GM21737 (cell line): ENCODE data around the gene DUSP23.

Source experiments
- ATAC-seq: cut with Tn5 transposase; IDR thresholded peaks from one replicate; pipeline ENCODE4 v1.9.1; 2021; ENCODE audit warnings: mild to moderate bottlenecking, moderate library complexity; ENCODE audit not compliant: unreplicated experiment

DUSP23 gene

GRCh38 chr1:159783724-159784123 lies 3.0 kb downstream of the DUSP23 start:
- ATAC-seq = no peak

- no peak for ATAC-seq
Measured at GRCh38 chr1:159786465-159786864, 5.7 kb downstream of the DUSP23 start.

GRCh38 chr1:159786966-159787365 lies 6.2 kb downstream of the DUSP23 start:
- no peak for ATAC-seq

- no peak for ATAC-seq
Measured at GRCh38 chr1:159790237-159790917, 9.6 kb downstream of the DUSP23 start.

GRCh38 chr1:159791031-159791430 lies 10.3 kb downstream of the DUSP23 start:
- ATAC-seq = no peak

- ATAC-seq = no peak
Measured at GRCh38 chr1:159791461-159791860, 10.7 kb downstream of the DUSP23 start.

GRCh38 chr1:159795534-159795933 lies 14.8 kb downstream of the DUSP23 start:
- no peak for ATAC-seq

GRCh38 chr1:159798893-159799292 lies 18.1 kb downstream of the DUSP23 start:
- no peak for ATAC-seq

GRCh38 chr1:159799446-159799985 lies 18.8 kb downstream of the DUSP23 start:
- ATAC-seq = no peak

- no peak for ATAC-seq
Measured at GRCh38 chr1:159800177-159800930, 19.6 kb downstream of the DUSP23 start.

- ATAC-seq = no peak
Measured at GRCh38 chr1:159802111-159802510, 21.3 kb downstream of the DUSP23 start, which contains the start of gene FCRL6. FCRL6 (plus strand) TSS chr1:159802360; CDS start chr1:159802425, 65 bp downstream.

- no peak for ATAC-seq
Measured at GRCh38 chr1:159803956-159804689, 23.4 kb downstream of the DUSP23 start.

- no peak for ATAC-seq
Measured at GRCh38 chr1:159804924-159805323, 24.2 kb downstream of the DUSP23 start.

GRCh38 chr1:159815926-159816325 lies 35.2 kb downstream of the DUSP23 start:
- ATAC-seq = no peak

- ATAC-seq = no peak
Measured at GRCh38 chr1:159817276-159818041, 36.7 kb downstream of the DUSP23 start.

GRCh38 chr1:159821171-159821867 lies 40.6 kb downstream of the DUSP23 start:
- no peak for ATAC-seq

GRCh38 chr1:159823406-159823805 lies 42.6 kb downstream of the DUSP23 start:
- ATAC-seq = no peak

GRCh38 chr1:159825564-159825963 lies 44.8 kb downstream of the DUSP23 start:
- no peak for ATAC-seq

GRCh38 chr1:159826441-159827101 lies 45.8 kb downstream of the DUSP23 start, which contains the start of gene SLAMF8:
SLAMF8 (plus strand) TSS chr1:159826873; CDS start chr1:159826899, 26 bp downstream.
- no peak for ATAC-seq
